ENCODE measurements around the gene PLBD1. TPM values are rescaled to one million over a fixed set of nuclear protein-coding genes. Genes with fewer than 3 reads are reported as not detected.

Gene PLBD1
- total and polyA plus RNA-seq, 2 experiments from 2014 or later: 9.0 to 10.0 TPM

DNA sequence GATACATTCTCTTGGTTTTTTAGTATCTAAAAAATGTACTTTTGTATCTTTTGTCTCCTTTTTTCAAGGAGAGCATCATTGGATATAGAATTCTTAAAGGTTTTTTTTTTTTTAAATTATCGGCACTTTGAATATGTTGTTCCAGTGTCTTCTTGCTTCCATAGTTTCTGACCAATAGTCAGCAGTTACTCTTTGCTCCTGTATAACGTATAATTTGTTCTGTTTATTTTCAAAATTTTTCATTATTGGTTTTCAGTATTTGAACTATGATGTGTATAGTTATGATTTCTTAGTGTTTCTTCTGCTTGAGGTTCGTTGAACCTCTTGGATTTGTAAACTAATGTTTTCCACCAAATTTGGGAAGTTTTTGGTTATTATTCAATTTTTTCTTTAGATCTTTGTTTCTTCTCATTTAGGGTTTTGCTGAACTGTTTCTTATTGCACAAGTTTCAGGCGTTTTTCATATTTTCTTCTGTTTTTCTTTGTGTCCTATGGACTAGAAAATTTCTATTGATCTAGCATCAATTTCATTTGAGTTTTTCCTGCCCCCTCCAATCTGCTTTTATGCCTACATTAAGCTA, 93.9 kb downstream of the PLBD1 start:
- H3K4me1 ChIP-seq (ENCODE audit: low read depth): no peaks in the 10 kb centered on the region
- no peak overlapping the region for H3K27ac ChIP-seq
- TF ChIP-seq, protein P1, sequence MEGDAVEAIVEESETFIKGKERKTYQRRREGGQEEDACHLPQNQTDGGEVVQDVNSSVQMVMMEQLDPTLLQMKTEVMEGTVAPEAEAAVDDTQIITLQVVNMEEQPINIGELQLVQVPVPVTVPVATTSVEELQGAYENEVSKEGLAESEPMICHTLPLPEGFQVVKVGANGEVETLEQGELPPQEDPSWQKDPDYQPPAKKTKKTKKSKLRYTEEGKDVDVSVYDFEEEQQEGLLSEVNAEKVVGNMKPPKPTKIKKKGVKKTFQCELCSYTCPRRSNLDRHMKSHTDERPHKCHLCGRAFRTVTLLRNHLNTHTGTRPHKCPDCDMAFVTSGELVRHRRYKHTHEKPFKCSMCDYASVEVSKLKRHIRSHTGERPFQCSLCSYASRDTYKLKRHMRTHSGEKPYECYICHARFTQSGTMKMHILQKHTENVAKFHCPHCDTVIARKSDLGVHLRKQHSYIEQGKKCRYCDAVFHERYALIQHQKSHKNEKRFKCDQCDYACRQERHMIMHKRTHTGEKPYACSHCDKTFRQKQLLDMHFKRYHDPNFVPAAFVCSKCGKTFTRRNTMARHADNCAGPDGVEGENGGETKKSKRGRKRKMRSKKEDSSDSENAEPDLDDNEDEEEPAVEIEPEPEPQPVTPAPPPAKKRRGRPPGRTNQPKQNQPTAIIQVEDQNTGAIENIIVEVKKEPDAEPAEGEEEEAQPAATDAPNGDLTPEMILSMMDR (IDR thresholded peaks at IDR 0.05; ENCODE audit: low read depth, low read length): no peak
- H3K36me3 ChIP-seq: peaks cover 41% of the 10 kb centered on the region
- no peak overlapping the region for H3K4me3 ChIP-seq
- DNase-seq (ENCODE audit: low read depth in 1 of 2, low spot score in 1 of 2): peak in 1 of 2 donors; percentile 31
- peaks cover 2% of the 10 kb centered on the region for H3K9me3 ChIP-seq (ENCODE audit: low read depth)
- H3K27me3 ChIP-seq: no peaks in the 10 kb centered on the region

DNA sequence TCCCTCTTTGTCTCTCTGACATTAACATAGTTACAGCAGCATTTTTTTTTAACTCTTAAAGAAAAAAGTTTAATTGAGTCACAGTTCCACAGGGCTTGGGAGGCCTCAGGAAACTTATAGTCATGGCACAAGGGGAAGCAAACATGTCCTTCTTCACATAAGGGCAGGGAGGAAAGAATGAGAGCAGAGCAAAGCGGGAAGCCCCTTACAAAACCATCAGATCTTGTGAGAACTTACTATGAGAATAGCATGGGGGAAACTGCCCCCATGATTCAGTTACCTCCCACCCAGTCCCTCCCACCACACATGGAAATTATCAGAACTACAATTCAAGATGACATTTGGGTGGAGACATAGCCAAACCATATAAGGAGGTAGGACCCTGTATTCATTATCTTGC, 96.2 kb downstream of the PLBD1 start:
- TF ChIP-seq, protein P1 (IDR thresholded peaks at IDR 0.05; ENCODE audit: low read depth, low read length): no peak
- Histone ChIP-seq H3K9me3 (ENCODE audit: low read depth) (peaks cover 2% of the 10 kb centered on the region), H3K27ac (no peak overlapping the region), H3K4me1 (ENCODE audit: low read depth) (no peaks in the 10 kb centered on the region), H3K36me3 (peaks cover 35% of the 10 kb centered on the region), H3K27me3 (no peaks in the 10 kb centered on the region), H3K4me3 (no peak overlapping the region)
- DNase-seq (ENCODE audit: low read depth in 1 of 2, low spot score in 1 of 2): no peak

DNA sequence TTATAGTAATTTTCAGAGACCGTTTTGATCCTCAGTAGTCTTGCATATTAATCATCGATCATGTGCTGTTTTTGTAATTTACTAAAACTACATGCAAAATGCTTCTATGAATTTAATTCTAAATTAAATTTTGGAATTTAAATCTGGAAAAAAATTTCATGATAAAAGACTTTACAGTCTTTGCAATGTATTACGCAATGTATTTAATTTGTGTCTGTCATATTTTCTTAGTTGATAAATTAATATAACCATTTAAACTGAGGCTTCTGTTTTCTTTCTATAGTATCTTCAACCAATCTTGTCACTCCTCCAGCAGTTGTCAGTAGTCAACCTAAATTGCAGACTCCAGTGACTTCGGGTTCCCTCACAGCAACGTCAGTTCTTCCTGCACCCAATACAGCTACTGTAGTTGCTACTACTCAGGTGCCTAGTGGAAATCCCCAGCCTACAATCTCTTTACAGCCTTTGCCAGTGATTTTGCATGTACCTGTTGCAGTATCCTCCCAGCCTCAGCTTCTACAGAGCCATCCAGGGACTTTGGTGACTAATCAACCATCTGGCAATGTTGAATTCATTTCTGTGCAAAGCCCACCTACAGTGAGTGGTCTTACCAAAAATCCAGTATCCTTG, 107.4 kb downstream of the PLBD1 start:
- TF ChIP-seq, protein P1 (IDR thresholded peaks at IDR 0.05; ENCODE audit: low read depth, low read length): no peak
- Histone ChIP-seq H3K4me3 (no peak overlapping the region), H3K36me3 (peaks cover 53% of the 10 kb centered on the region), H3K27me3 (no peaks in the 10 kb centered on the region), H3K27ac (peak overlapping the region; percentile 8), H3K4me1 (ENCODE audit: low read depth) (no peaks in the 10 kb centered on the region), H3K9me3 (ENCODE audit: low read depth) (no peaks in the 10 kb centered on the region)
- no peak for DNase-seq (ENCODE audit: low read depth in 1 of 2, low spot score in 1 of 2)

DNA sequence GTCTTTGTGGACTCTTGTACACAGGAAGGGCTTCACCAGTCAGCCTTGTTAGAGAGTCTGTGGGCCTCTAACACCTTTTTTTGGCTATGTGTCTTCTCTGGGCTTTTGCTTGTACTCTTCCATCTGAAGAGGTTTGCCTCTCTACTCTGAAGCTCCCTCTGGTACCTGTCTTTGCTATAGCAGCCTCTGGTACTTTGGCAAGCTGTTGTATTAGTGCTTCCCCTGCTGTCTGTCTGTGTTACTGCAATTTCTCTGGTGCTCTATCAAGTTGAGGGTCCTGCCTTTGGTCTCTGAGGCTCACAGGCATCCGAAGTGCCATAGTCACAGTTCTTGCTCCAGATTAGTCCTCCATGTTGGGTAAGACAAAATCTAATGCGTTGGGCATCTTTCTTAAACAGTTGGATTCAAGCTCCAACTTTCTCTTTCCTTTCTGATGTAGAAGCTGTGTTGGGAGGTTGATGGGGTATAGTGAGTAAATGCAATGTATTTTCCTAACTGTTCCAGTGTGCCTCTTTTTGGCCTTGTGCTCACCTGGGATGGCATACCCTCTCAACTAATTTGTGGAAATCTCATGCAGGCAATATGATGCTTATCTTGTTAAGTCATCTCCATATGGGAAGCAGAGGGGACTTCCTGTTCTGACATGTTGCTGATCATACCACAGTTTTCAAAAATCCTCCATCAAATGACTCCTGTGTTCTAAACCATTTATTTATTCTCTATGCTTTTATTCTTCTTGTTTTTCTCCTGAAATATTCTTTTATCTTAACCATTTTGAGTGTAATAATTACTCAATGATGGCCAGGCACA, 113.4 kb downstream of the PLBD1 start:
- peak overlapping the region; percentile 29 for H3K27ac ChIP-seq
- no peaks in the 10 kb centered on the region for H3K27me3 ChIP-seq
- H3K9me3 ChIP-seq (ENCODE audit: low read depth): no peaks in the 10 kb centered on the region
- H3K4me1 ChIP-seq (ENCODE audit: low read depth): no peaks in the 10 kb centered on the region
- peak; percentile 62 to 70 for DNase-seq (ENCODE audit: low read depth in 1 of 2, low spot score in 1 of 2)
- H3K36me3 ChIP-seq: peaks cover 27% of the 10 kb centered on the region
- no peak overlapping the region for H3K4me3 ChIP-seq
- TF ChIP-seq, protein P1 (IDR thresholded peaks at IDR 0.05; ENCODE audit: low read depth, low read length): peak; percentile 69

Other genes starting within 250 kb of the PLBD1 start
- gene ATF7IP, start 202.2 kb downstream of the PLBD1 start, total RNA-seq: 90.5 and 100 TPM in 2 replicates
- gene ATF7IP, start 202.2 kb downstream of the PLBD1 start, polyA plus RNA-seq: 42.8 and 76.0 TPM in 2 replicates
- not detected in 2 replicates for gene GUCY2C, start 128.7 kb upstream of the PLBD1 start, total RNA-seq
- gene GUCY2C, start 128.7 kb upstream of the PLBD1 start, polyA plus RNA-seq: 0.05 and 0.07 TPM in 2 replicates
- gene WBP11, start 235.6 kb upstream of the PLBD1 start, total RNA-seq: 24.5 and 28.2 TPM in 2 replicates
- 67.7 and 80.8 TPM in 2 replicates for gene WBP11, start 235.6 kb upstream of the PLBD1 start, polyA plus RNA-seq
- 0.56 and 1.0 TPM in 2 replicates for gene C12orf60, start 235.8 kb upstream of the PLBD1 start, total RNA-seq
- gene C12orf60, start 235.8 kb upstream of the PLBD1 start, polyA plus RNA-seq: 1.7 and 3.2 TPM in 2 replicates
- not detected in 2 replicates for gene SMCO3, start 246.3 kb upstream of the PLBD1 start, total RNA-seq
- gene SMCO3, start 246.3 kb upstream of the PLBD1 start, polyA plus RNA-seq: 0.16 and 0.22 TPM in 2 replicates